HEK293 (cell line): ENCODE measurements around the gene CRABP2.

Experiments
- BCL11B ChIP-seq: fragments of 450-650 bp; formaldehyde crosslinking; IDR thresholded peaks from 2 replicates; pipeline ENCODE4 v1.5.1; 2016; ENCODE audit warnings: low read depth, missing biosample characterization, missing genetic modification characterization
- EGR2 ChIP-seq: fragments of 450-650 bp; formaldehyde crosslinking; IDR thresholded peaks from 2 replicates; pipeline ENCODE4 v1.5.1; 2016; ENCODE audit warnings: low read depth, missing biosample characterization, missing genetic modification characterization
- GFI1B ChIP-seq: fragments of 450-650 bp; formaldehyde crosslinking; IDR thresholded peaks from 2 replicates; pipeline ENCODE4 v1.5.1; 2016; ENCODE audit warnings: missing biosample characterization, missing genetic modification characterization
- KLF1 ChIP-seq: fragments of 450-650 bp; formaldehyde crosslinking; IDR thresholded peaks from 2 replicates; pipeline ENCODE4 v1.5.1; 2016; ENCODE audit warnings: missing biosample characterization, missing genetic modification characterization
- TCF7L2 ChIP-seq: IDR thresholded peaks from 2 replicates; pipeline ENCODE4 v1.6.1; 2011; ENCODE audit warnings: low read depth, mild to moderate bottlenecking, inconsistent platforms, low read length, moderate library complexity, borderline replicate concordance
- ZNF138 ChIP-seq: fragments of 450-650 bp; formaldehyde crosslinking; IDR thresholded peaks from 2 replicates; pipeline ENCODE4 v1.5.1; 2016; ENCODE audit warnings: missing biosample characterization, missing genetic modification characterization, borderline replicate concordance
- ZNF155 ChIP-seq: fragments of 450-650 bp; formaldehyde crosslinking; IDR thresholded peaks from 2 replicates; pipeline ENCODE4 v1.5.1; 2016; ENCODE audit warnings: missing biosample characterization, missing genetic modification characterization
- ZNF19 ChIP-seq: fragments of 450-650 bp; formaldehyde crosslinking; IDR thresholded peaks from 2 replicates; pipeline ENCODE4; 2016; ENCODE audit warnings: missing biosample characterization, missing genetic modification characterization, low read depth
- ZNF311 ChIP-seq: fragments of 450-650 bp; formaldehyde crosslinking; IDR thresholded peaks from 2 replicates; pipeline ENCODE4 v1.5.1; 2017; ENCODE audit warnings: missing biosample characterization, missing genetic modification characterization, borderline replicate concordance
- ZNF341 ChIP-seq: fragments of 450-650 bp; formaldehyde crosslinking; IDR thresholded peaks from 2 replicates; pipeline ENCODE4; 2016; ENCODE audit warnings: low read depth, missing biosample characterization, missing genetic modification characterization
- ZNF560 ChIP-seq: fragments of 450-650 bp; formaldehyde crosslinking; IDR thresholded peaks from 2 replicates; pipeline ENCODE4 v1.5.1; 2017; ENCODE audit warnings: missing biosample characterization, missing genetic modification characterization, borderline replicate concordance
- ZNF776 ChIP-seq: fragments of 450-650 bp; formaldehyde crosslinking; IDR thresholded peaks from 2 replicates; pipeline ENCODE4 v1.5.0; 2017; ENCODE audit warnings: missing biosample characterization, missing genetic modification characterization, borderline replicate concordance
- ZSCAN16 ChIP-seq: fragments of 450-650 bp; formaldehyde crosslinking; IDR thresholded peaks from 2 replicates; pipeline ENCODE4 v1.5.1; 2016; ENCODE audit warnings: missing biosample characterization, missing genetic modification characterization
- ZXDB ChIP-seq: fragments of 450-650 bp; formaldehyde crosslinking; IDR thresholded peaks from 2 replicates; pipeline ENCODE4 v1.5.1; 2016; ENCODE audit warnings: missing biosample characterization, missing genetic modification characterization
- TF ChIP-seq, protein P1 (sequence below): fragments of 450-650 bp; formaldehyde crosslinking; conservative IDR thresholded peaks from 2 replicates; pipeline ENCODE4 v1.5.1; 2016; ENCODE audit warnings: low read depth, missing biosample characterization, missing genetic modification characterization
- TF ChIP-seq, protein P2 (sequence below): fragments of 450-650 bp; formaldehyde crosslinking; IDR thresholded peaks from 2 replicates; pipeline ENCODE4 v1.5.1; 2016; ENCODE audit warnings: missing biosample characterization, missing genetic modification characterization
- TF ChIP-seq, protein P3 (sequence below): fragments of 450-650 bp; formaldehyde crosslinking; IDR thresholded peaks from 2 replicates; pipeline ENCODE4 v1.5.1; 2017; ENCODE audit warnings: missing biosample characterization, mild to moderate bottlenecking, missing genetic modification characterization, moderate library complexity
- TF ChIP-seq, protein P4 (sequence below): fragments of 450-650 bp; formaldehyde crosslinking; IDR thresholded peaks from 2 replicates; pipeline ENCODE4 v1.5.1; 2017; ENCODE audit warnings: missing biosample characterization, missing genetic modification characterization
- TF ChIP-seq, protein P5 (sequence below): fragments of 450-650 bp; formaldehyde crosslinking; IDR thresholded peaks from 2 replicates; pipeline ENCODE4 v1.5.1; 2016; ENCODE audit warnings: missing biosample characterization, missing genetic modification characterization
- TF ChIP-seq, protein P6 (sequence below): fragments of 450-650 bp; formaldehyde crosslinking; IDR thresholded peaks from 2 replicates; pipeline ENCODE4 v1.5.1; 2016; ENCODE audit warnings: missing biosample characterization, missing genetic modification characterization
- TF ChIP-seq, protein P7 (sequence below): fragments of 450-650 bp; formaldehyde crosslinking; IDR thresholded peaks from 2 replicates; pipeline ENCODE4 v1.5.1; 2016; ENCODE audit warnings: missing biosample characterization, missing genetic modification characterization
- TF ChIP-seq, protein P8 (sequence below): fragments of 450-650 bp; formaldehyde crosslinking; IDR thresholded peaks from 2 replicates; pipeline ENCODE4 v1.5.1; 2016; ENCODE audit warnings: missing biosample characterization, missing genetic modification characterization

The CRABP2 gene

DNA sequence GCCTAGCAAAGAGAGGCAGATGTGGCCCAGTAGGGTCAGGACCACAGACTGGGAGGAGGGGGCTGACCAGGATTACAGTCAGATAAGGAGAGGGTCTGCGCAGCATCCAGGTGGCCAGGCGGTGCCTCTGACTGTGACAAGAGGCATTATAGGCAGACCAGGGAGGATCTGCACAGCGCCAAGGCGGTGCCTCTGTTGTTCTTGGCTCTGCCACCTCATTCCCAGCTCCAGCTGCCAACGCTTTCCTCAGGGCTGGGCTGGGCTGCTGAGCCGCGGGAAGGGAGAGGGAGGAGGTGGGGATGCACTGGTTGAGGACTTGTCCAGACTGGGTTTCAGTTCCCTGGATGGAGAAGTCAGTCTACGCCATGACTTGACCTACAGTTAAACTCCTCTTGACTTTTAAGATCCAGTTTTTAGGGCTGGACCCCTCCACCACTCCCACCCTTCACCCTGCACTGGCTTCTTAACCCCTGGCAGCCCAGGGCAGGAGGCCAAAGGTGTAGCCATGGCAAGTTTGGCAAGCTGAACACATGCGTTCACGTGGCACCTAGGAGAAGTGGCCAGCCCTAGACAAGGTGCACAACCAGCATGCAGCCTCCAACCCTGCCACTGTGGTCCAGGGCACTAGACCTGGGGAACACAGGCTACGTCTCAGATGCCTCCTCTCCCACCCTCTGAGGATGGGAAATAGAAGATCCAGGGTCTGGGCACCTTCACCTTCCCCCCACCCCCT is 4.5 kb upstream of the CRABP2 start (continued):
- TF ChIP-seq, protein P1, sequence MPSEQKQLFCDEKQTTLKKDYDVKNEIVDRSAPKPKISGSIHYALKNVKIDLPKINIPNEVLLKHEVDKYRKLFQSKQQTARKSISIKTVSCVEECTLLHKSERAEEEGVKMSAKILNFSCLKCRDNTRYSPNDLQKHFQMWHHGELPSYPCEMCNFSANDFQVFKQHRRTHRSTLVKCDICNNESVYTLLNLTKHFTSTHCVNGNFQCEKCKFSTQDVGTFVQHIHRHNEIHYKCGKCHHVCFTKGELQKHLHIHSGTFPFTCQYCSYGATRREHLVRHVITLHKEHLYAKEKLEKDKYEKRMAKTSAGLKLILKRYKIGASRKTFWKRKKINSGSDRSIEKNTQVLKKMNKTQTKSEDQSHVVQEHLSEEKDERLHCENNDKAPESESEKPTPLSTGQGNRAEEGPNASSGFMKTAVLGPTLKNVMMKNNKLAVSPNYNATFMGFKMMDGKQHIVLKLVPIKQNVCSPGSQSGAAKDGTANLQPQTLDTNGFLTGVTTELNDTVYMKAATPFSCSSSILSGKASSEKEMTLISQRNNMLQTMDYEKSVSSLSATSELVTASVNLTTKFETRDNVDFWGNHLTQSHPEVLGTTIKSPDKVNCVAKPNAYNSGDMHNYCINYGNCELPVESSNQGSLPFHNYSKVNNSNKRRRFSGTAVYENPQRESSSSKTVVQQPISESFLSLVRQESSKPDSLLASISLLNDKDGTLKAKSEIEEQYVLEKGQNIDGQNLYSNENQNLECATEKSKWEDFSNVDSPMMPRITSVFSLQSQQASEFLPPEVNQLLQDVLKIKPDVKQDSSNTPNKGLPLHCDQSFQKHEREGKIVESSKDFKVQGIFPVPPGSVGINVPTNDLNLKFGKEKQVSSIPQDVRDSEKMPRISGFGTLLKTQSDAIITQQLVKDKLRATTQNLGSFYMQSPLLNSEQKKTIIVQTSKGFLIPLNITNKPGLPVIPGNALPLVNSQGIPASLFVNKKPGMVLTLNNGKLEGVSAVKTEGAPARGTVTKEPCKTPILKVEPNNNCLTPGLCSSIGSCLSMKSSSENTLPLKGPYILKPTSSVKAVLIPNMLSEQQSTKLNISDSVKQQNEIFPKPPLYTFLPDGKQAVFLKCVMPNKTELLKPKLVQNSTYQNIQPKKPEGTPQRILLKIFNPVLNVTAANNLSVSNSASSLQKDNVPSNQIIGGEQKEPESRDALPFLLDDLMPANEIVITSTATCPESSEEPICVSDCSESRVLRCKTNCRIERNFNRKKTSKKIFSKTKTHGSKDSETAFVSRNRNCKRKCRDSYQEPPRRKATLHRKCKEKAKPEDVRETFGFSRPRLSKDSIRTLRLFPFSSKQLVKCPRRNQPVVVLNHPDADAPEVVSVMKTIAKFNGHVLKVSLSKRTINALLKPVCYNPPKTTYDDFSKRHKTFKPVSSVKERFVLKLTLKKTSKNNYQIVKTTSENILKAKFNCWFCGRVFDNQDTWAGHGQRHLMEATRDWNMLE (tag by site-specific recombination): no peak
- TF ChIP-seq GFI1B (tag by site-specific recombination) (no peak), ZNF560 (no peak), TCF7L2 (no peak), ZNF19 (tag by site-specific recombination) (no peak), ZNF341 (tag by site-specific recombination) (no peak), ZNF311 (tag by site-specific recombination) (no peak), KLF1 (tag by site-specific recombination) (peak; percentile 94), ZXDB (tag by site-specific recombination) (no peak), ZNF138 (tag by site-specific recombination) (no peak), ZNF155 (tag by site-specific recombination) (no peak), EGR2 (tag by site-specific recombination) (peak; percentile 59), ZSCAN16 (tag by site-specific recombination) (no peak), BCL11B (no peak), ZNF776 (tag by site-specific recombination) (no peak)
- TF ChIP-seq, protein P2, sequence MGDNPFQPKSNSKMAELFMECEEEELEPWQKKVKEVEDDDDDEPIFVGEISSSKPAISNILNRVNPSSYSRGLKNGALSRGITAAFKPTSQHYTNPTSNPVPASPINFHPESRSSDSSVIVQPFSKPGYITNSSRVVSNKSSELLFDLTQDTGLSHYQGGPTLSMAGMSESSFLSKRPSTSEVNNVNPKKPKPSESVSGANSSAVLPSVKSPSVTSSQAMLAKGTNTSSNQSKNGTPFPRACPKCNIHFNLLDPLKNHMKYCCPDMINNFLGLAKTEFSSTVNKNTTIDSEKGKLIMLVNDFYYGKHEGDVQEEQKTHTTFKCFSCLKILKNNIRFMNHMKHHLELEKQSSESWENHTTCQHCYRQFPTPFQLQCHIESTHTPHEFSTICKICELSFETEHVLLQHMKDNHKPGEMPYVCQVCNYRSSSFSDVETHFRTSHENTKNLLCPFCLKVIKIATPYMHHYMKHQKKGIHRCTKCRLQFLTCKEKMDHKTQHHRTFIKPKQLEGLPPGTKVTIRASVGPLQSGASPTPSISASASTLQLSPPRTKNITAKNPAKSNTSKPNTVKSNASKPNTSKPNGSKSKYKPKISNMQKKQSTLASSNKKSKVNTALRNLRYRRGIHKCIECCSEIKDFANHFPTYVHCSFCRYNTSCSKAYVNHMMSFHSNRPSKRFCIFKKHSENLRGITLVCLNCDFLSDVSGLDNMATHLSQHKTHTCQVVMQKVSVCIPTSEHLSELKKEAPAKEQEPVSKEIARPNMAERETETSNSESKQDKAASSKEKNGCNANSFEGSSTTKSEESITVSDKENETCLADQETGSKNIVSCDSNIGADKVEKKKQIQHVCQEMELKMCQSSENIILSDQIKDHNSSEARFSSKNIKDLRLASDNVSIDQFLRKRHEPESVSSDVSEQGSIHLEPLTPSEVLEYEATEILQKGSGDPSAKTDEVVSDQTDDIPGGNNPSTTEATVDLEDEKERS (tag by site-specific recombination): no peak
- TF ChIP-seq, protein P3, sequence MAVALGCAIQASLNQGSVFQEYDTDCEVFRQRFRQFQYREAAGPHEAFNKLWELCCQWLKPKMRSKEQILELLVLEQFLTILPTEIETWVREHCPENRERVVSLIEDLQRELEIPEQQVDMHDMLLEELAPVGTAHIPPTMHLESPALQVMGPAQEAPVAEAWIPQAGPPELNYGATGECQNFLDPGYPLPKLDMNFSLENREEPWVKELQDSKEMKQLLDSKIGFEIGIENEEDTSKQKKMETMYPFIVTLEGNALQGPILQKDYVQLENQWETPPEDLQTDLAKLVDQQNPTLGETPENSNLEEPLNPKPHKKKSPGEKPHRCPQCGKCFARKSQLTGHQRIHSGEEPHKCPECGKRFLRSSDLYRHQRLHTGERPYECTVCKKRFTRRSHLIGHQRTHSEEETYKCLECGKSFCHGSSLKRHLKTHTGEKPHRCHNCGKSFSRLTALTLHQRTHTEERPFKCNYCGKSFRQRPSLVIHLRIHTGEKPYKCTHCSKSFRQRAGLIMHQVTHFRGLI (tag by site-specific recombination): peak; percentile 79
- TF ChIP-seq, protein P4, sequence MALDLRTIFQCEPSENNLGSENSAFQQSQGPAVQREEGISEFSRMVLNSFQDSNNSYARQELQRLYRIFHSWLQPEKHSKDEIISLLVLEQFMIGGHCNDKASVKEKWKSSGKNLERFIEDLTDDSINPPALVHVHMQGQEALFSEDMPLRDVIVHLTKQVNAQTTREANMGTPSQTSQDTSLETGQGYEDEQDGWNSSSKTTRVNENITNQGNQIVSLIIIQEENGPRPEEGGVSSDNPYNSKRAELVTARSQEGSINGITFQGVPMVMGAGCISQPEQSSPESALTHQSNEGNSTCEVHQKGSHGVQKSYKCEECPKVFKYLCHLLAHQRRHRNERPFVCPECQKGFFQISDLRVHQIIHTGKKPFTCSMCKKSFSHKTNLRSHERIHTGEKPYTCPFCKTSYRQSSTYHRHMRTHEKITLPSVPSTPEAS (tag by site-specific recombination): no peak
- TF ChIP-seq, protein P5, sequence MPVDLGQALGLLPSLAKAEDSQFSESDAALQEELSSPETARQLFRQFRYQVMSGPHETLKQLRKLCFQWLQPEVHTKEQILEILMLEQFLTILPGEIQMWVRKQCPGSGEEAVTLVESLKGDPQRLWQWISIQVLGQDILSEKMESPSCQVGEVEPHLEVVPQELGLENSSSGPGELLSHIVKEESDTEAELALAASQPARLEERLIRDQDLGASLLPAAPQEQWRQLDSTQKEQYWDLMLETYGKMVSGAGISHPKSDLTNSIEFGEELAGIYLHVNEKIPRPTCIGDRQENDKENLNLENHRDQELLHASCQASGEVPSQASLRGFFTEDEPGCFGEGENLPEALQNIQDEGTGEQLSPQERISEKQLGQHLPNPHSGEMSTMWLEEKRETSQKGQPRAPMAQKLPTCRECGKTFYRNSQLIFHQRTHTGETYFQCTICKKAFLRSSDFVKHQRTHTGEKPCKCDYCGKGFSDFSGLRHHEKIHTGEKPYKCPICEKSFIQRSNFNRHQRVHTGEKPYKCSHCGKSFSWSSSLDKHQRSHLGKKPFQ (tag by site-specific recombination): no peak
- TF ChIP-seq, protein P6, sequence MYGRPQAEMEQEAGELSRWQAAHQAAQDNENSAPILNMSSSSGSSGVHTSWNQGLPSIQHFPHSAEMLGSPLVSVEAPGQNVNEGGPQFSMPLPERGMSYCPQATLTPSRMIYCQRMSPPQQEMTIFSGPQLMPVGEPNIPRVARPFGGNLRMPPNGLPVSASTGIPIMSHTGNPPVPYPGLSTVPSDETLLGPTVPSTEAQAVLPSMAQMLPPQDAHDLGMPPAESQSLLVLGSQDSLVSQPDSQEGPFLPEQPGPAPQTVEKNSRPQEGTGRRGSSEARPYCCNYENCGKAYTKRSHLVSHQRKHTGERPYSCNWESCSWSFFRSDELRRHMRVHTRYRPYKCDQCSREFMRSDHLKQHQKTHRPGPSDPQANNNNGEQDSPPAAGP (tag by site-specific recombination): peak; percentile 90
- TF ChIP-seq, protein P7, sequence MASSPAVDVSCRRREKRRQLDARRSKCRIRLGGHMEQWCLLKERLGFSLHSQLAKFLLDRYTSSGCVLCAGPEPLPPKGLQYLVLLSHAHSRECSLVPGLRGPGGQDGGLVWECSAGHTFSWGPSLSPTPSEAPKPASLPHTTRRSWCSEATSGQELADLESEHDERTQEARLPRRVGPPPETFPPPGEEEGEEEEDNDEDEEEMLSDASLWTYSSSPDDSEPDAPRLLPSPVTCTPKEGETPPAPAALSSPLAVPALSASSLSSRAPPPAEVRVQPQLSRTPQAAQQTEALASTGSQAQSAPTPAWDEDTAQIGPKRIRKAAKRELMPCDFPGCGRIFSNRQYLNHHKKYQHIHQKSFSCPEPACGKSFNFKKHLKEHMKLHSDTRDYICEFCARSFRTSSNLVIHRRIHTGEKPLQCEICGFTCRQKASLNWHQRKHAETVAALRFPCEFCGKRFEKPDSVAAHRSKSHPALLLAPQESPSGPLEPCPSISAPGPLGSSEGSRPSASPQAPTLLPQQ (tag by site-specific recombination): 0 out of 2 replicates have a peak, but pooled peaks have one; percentile 21
- TF ChIP-seq, protein P8, sequence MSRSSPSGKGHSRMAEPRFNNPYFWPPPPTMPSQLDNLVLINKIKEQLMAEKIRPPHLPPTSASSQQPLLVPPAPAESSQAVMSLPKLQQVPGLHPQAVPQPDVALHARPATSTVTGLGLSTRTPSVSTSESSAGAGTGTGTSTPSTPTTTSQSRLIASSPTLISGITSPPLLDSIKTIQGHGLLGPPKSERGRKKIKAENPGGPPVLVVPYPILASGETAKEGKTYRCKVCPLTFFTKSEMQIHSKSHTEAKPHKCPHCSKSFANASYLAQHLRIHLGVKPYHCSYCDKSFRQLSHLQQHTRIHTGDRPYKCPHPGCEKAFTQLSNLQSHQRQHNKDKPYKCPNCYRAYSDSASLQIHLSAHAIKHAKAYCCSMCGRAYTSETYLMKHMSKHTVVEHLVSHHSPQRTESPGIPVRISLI (tag by site-specific recombination): no peak
